Measurements from ENCODE around the gene HTRA1. TPM values are rescaled to one million over a fixed set of nuclear protein-coding genes. Genes with fewer than 3 reads are reported as not detected.
A peak's percentile ranks its signal among the peaks of the same experiment; 100 is the strongest.

The HTRA1 gene
- polyA plus RNA-seq, 3 donors, result 0.84 to 4.7 (median 2.2) TPM

GRCh38 chr10:122499012-122499411 is 37.7 kb downstream of the HTRA1 start:
- peaks cover 0 to 3% (median 0%) of the 10 kb centered on the region in 7 donors for H3K9me3 Mint-ChIP-seq
- Histone ChIP-seq H3K36me3 (replicated peaks in 1 of 2; ENCODE audit: control insufficient read depth in 1 of 2, insufficient read depth in 2 of 2, low read length in 2 of 2) (no peaks in the 10 kb centered on the region), H3K79me2 (ENCODE audit: insufficient read depth, low read length) (no peaks in the 10 kb centered on the region), H3K4me3 (replicated peaks in 1 of 3; ENCODE audit: low read depth in 2 of 3, low read length in 3 of 3) (no peak overlapping the region), H3K27ac (ENCODE audit: low read depth in 1 of 2, low read length in 2 of 2) (no peak overlapping the region), H3K9ac (ENCODE audit: insufficient read depth, low read length, poor library complexity, severe bottlenecking) (no peak overlapping the region), H3K27me3 (ENCODE audit: control insufficient read depth in 2 of 2, insufficient read depth in 2 of 2, low read length in 2 of 2) (no peaks in the 10 kb centered on the region), H2AFZ (ENCODE audit: insufficient read depth, low read depth, low read length, poor library complexity, severe bottlenecking) (no peak overlapping the region), H3K4me2 (replicated peaks; ENCODE audit: extremely low read depth, low read length, poor library complexity, severe bottlenecking) (no peak overlapping the region), H4K20me1 (ENCODE audit: insufficient read depth, low read length) (no peaks in the 10 kb centered on the region), H3K9me3 (replicated peaks in 1 of 2; ENCODE audit: control insufficient read depth in 1 of 2, insufficient read depth in 1 of 2, low read length in 2 of 2) (no peaks in the 10 kb centered on the region), H3K4me1 (ENCODE audit: control insufficient read depth in 1 of 2, insufficient read depth in 2 of 2, low read length in 2 of 2) (no peaks in the 10 kb centered on the region)
- H3K36me3 Mint-ChIP-seq, result no peaks in the 10 kb centered on the region
- no peak for TF ChIP-seq CTCF (IDR thresholded peaks at IDR 0.05)
- 90% methylated on average over 2 of the region's 8 CpGs for WGBS (ENCODE audit: insufficient coverage)
- H3K27ac Mint-ChIP-seq, result no peak overlapping the region
- peaks cover 26% of the 10 kb centered on the region for H3K4me1 Mint-ChIP-seq
- peaks cover 4 to 23% (median 19%) of the 10 kb centered on the region in 3 donors for H3K27me3 Mint-ChIP-seq (ENCODE audit: low read depth in 3 of 3)
- DNase-seq, result no peak
- intact Hi-C loops (cut with micrococcal nuclease), result no loop called here
- H3K4me3 Mint-ChIP-seq, result peak overlapping the region in 1 of 2 donors; percentile 16

DNA sequence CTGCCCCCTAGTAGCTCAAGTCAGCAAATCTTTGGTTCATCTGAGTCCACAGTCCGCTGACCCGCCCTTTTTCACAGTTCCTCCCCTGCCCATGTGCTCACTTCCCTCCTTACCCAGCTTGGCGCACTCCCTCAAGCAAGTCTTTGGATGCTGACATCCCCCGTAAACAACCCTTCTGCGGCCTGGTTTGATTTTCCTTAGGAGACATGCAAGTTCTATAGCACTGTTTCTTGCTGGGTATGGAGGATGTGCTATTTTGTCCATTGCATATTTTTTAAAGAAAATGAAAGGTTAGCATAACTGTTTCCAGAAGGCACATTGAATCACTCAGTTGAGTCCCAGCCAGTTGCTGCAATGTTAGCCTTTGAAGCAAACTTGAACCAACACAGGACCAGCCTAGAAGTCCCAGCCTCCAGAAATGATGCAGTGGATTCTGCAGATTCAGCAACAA is 38.2 kb downstream of the HTRA1 start:
- H3K36me3 ChIP-seq (replicated peaks in 1 of 2; ENCODE audit: control insufficient read depth in 1 of 2, insufficient read depth in 2 of 2, low read length in 2 of 2), result no peaks in the 10 kb centered on the region
- H3K27me3 Mint-ChIP-seq (ENCODE audit: low read depth in 3 of 3), result peaks cover 5 to 20% (median 19%) of the 10 kb centered on the region in 3 donors
- H3K79me2 ChIP-seq (ENCODE audit: insufficient read depth, low read length), result no peaks in the 10 kb centered on the region
- no peak overlapping the region for H3K4me3 ChIP-seq (replicated peaks in 1 of 3; ENCODE audit: low read depth in 2 of 3, low read length in 3 of 3)
- no peaks in the 10 kb centered on the region for H3K27me3 ChIP-seq (ENCODE audit: control insufficient read depth in 2 of 2, insufficient read depth in 2 of 2, low read length in 2 of 2)
- H3K4me1 Mint-ChIP-seq, result peaks cover 26% of the 10 kb centered on the region
- H4K20me1 ChIP-seq (ENCODE audit: insufficient read depth, low read length), result no peaks in the 10 kb centered on the region
- H3K9me3 Mint-ChIP-seq, result peaks cover 0 to 3% (median 0%) of the 10 kb centered on the region in 7 donors
- H3K4me3 Mint-ChIP-seq, result no peak overlapping the region
- no peaks in the 10 kb centered on the region for H3K36me3 Mint-ChIP-seq
- no peak overlapping the region for H3K27ac Mint-ChIP-seq
- no peaks in the 10 kb centered on the region for H3K9me3 ChIP-seq (replicated peaks in 1 of 2; ENCODE audit: control insufficient read depth in 1 of 2, insufficient read depth in 1 of 2, low read length in 2 of 2)
- no peak overlapping the region for H3K27ac ChIP-seq (ENCODE audit: low read depth in 1 of 2, low read length in 2 of 2)
- intact Hi-C loops (cut with micrococcal nuclease), result no loop called here
- no peaks in the 10 kb centered on the region for H3K4me1 ChIP-seq (ENCODE audit: control insufficient read depth in 1 of 2, insufficient read depth in 2 of 2, low read length in 2 of 2)
- H3K4me2 ChIP-seq (replicated peaks; ENCODE audit: extremely low read depth, low read length, poor library complexity, severe bottlenecking), result no peak overlapping the region
- H3K9ac ChIP-seq (ENCODE audit: insufficient read depth, low read length, poor library complexity, severe bottlenecking), result no peak overlapping the region
- TF ChIP-seq CTCF (IDR thresholded peaks at IDR 0.05), result no peak
- WGBS (ENCODE audit: insufficient coverage), result 40% methylated on average over 2 of the region's 5 CpGs
- no peak overlapping the region for H2AFZ ChIP-seq (ENCODE audit: insufficient read depth, low read depth, low read length, poor library complexity, severe bottlenecking)
- no peak for DNase-seq
